H1 (cell line): ENCODE data around the gene METTL9. TPM values are rescaled to one million over a fixed set of nuclear protein-coding genes. Genes with fewer than 3 reads are reported as not detected.
"Not testable (repeated sequence)": the region's sequence is repeated elsewhere in the genome, so short reads cannot be mapped to it uniquely, and the experiment has no call there.

ENCODE experiments used
- CTCF ChIA-PET: fragments of 300-600 bp; sonication (Branson Sonifier 250); formaldehyde crosslinking; loops from one replicate; lab custom pipeline; 2021; ENCODE audit not compliant: partially characterized antibody; lab: Charles Lee
- POLR2A ChIA-PET: fragments of 300-600 bp; sonication (Branson Sonifier 250); formaldehyde crosslinking; loops from one replicate; lab custom pipeline; 2021; ENCODE audit warnings: inconsistent platforms; ENCODE audit not compliant: partially characterized antibody; lab: Charles Lee
- DNase-seq, 2 experiments: peaks; one replicate each; pipeline versions ENCODE4 v3.0.0 to v3.0.0-alpha.2; 2010 to 2022; ENCODE audit warnings: low spot score in 2 of 2, low read depth in 1 of 2, mixed read lengths in 1 of 2
- FAIRE-seq: peaks from 2 replicates; lab custom pipeline; 2011; peaks lifted over from hg19 to GRCh38; lab: Jason Lieb, UNC
- H2AFZ ChIP-seq: 2 replicates; pipeline ENCODE4 v1.8.1; 2012; ENCODE audit warnings: low read length, inconsistent platforms
- H2AK5ac ChIP-seq: 2 replicates; pipeline ENCODE4 v1.6.1; 2013; ENCODE audit warnings: low read depth, low read length
- H2BK120ac ChIP-seq: replicated peaks from 2 replicates; pipeline ENCODE3; 2013; ENCODE audit warnings: low read depth, low read length, inconsistent platforms
- H2BK12ac ChIP-seq: 2 replicates; pipeline ENCODE4 v1.6.1; 2013; ENCODE audit warnings: low read depth, low read length
- H2BK15ac ChIP-seq: 2 replicates; pipeline ENCODE4 v1.6.1; 2013; ENCODE audit warnings: low read length
- H2BK20ac ChIP-seq: 2 replicates; pipeline ENCODE4 v1.6.1; 2013; ENCODE audit warnings: low read length
- H2BK5ac ChIP-seq: 2 replicates; pipeline ENCODE4 v1.6.1; 2013; ENCODE audit warnings: low read depth, low read length
- H3K14ac ChIP-seq: 2 replicates; pipeline ENCODE4 v1.6.1; 2013; ENCODE audit warnings: inconsistent platforms; ENCODE audit not compliant: insufficient read length
- H3K18ac ChIP-seq: 2 replicates; pipeline ENCODE4 v1.6.1; 2013; ENCODE audit warnings: low read length; ENCODE audit errors: extremely low read depth
- H3K23ac ChIP-seq: 2 replicates; pipeline ENCODE4 v1.6.1; 2013; ENCODE audit warnings: inconsistent platforms; ENCODE audit not compliant: insufficient read length
- H3K23me2 ChIP-seq: 2 replicates; pipeline ENCODE4 v1.6.1; 2013; ENCODE audit warnings: low read depth, low read length
- H3K27ac ChIP-seq: 2 replicates; pipeline ENCODE4 v1.6.1; 2011; ENCODE audit warnings: low read depth, low read length, inconsistent platforms
- H3K27me3 ChIP-seq, 4 experiments: replicated peaks in 1 of 4; 1 replicate in 1 of 4; 2 replicates in 3 of 4; pipeline versions ENCODE4 v1.6.1 to v1.8.1; 2011 to 2013; ENCODE audit warnings: low read length in 3 of 4, mild to moderate bottlenecking in 3 of 4, inconsistent platforms in 2 of 4, mixed read lengths in 2 of 4, moderate library complexity in 1 of 4; ENCODE audit not compliant: control insufficient read depth in 3 of 4, insufficient read depth in 3 of 4; ENCODE audit errors: extremely low read depth in 1 of 4
- H3K36me3 ChIP-seq, 4 experiments: 2 replicates each; pipeline versions ENCODE4 v1.6.1 to v1.8.1; 2011 to 2013; ENCODE audit warnings: mild to moderate bottlenecking in 4 of 4, low read length in 3 of 4, moderate library complexity in 2 of 4, control low read depth in 1 of 4, inconsistent platforms in 1 of 4; ENCODE audit not compliant: insufficient read depth in 4 of 4, control insufficient read depth in 2 of 4
- H3K4ac ChIP-seq: replicated peaks from 2 replicates; pipeline ENCODE3; 2013; ENCODE audit warnings: low read length, low read depth, mixed read lengths, inconsistent platforms; ENCODE audit not compliant: insufficient read length
- H3K4me1 ChIP-seq, 4 experiments: replicated peaks in 1 of 4; 1 replicate in 1 of 4; 2 replicates in 3 of 4; pipeline versions ENCODE4 v1.6.1 to v1.8.1; 2011 to 2013; ENCODE audit warnings: low read length in 3 of 4, inconsistent platforms in 2 of 4, mixed read lengths in 1 of 4; ENCODE audit not compliant: insufficient read depth in 4 of 4, control insufficient read depth in 3 of 4
- H3K4me2 ChIP-seq, 2 experiments: 2 replicates each; pipeline versions ENCODE4 v1.6.1 to v1.8.1; 2011 to 2013; ENCODE audit warnings: low read depth in 2 of 2, low read length in 2 of 2, control low read depth in 1 of 2, inconsistent platforms in 1 of 2, mild to moderate bottlenecking in 1 of 2; ENCODE audit not compliant: insufficient read depth in 1 of 2
- H3K4me3 ChIP-seq, 4 experiments: fragments of 200-600, 300-600 bp in 1 of 4; sonication (generic), shearing (Covaris generic), sonication (Bioruptor Twin) in 1 of 4; 2 replicates each; pipeline versions ENCODE4 v1.5.1 to v1.8.1; 2011 to 2016; ENCODE audit warnings: low read length in 4 of 4, low read depth in 3 of 4, control low read depth in 2 of 4, inconsistent platforms in 2 of 4, mild to moderate bottlenecking in 2 of 4, mixed read lengths in 1 of 4, moderate library complexity in 1 of 4; ENCODE audit not compliant: insufficient read depth in 2 of 4; ENCODE audit errors: extremely low read depth in 1 of 4
- H3K56ac ChIP-seq: replicated peaks from 2 replicates; pipeline ENCODE3; 2013; ENCODE audit warnings: low read depth, mild to moderate bottlenecking, mixed read lengths, low read length, inconsistent platforms; ENCODE audit not compliant: insufficient read length
- H3K79me1 ChIP-seq: 2 replicates; pipeline ENCODE4 v1.6.1; 2013; ENCODE audit warnings: low read depth, low read length, control low read depth
- H3K79me2 ChIP-seq, 2 experiments: 2 replicates each; pipeline versions ENCODE4 v1.6.1 to v1.8.1; 2012 to 2013; ENCODE audit warnings: low read length in 2 of 2, mild to moderate bottlenecking in 2 of 2, inconsistent platforms in 1 of 2; ENCODE audit not compliant: insufficient read depth in 2 of 2, control insufficient read depth in 1 of 2
- H3K9ac ChIP-seq, 4 experiments: replicated peaks in 1 of 4; 1 replicate in 1 of 4; 2 replicates in 3 of 4; pipeline versions ENCODE4 v1.6.1 to v1.8.1; 2011 to 2013; ENCODE audit warnings: low read depth in 3 of 4, low read length in 3 of 4, control low read depth in 2 of 4, mild to moderate bottlenecking in 2 of 4, moderate library complexity in 2 of 4, inconsistent platforms in 1 of 4; ENCODE audit errors: extremely low read depth in 1 of 4
- H3K9me3 ChIP-seq, 2 experiments: 2 replicates each; pipeline versions ENCODE4 v1.6.1 to v1.8.1; 2012 to 2013; ENCODE audit warnings: mild to moderate bottlenecking in 2 of 2, moderate library complexity in 2 of 2, control low read depth in 1 of 2, inconsistent platforms in 1 of 2, low read depth in 1 of 2, low read length in 1 of 2, mixed read lengths in 1 of 2; ENCODE audit not compliant: insufficient read depth in 2 of 2
- H4K20me1 ChIP-seq, 2 experiments: replicated peaks in 1 of 2; 2 replicates each; pipeline versions ENCODE3 to v1.8.1; 2011 to 2013; ENCODE audit warnings: inconsistent platforms in 2 of 2, low read length in 2 of 2, mild to moderate bottlenecking in 1 of 2; ENCODE audit not compliant: insufficient read depth in 2 of 2, control insufficient read depth in 1 of 2
- H4K5ac ChIP-seq: 2 replicates; pipeline ENCODE4 v1.6.1; 2013; ENCODE audit warnings: low read length, low read depth, mixed read lengths, inconsistent platforms; ENCODE audit not compliant: insufficient read length
- H4K8ac ChIP-seq: 2 replicates; pipeline ENCODE4 v1.8.0; 2013; ENCODE audit warnings: mild to moderate bottlenecking, moderate library complexity, low read length, inconsistent platforms; ENCODE audit not compliant: insufficient read depth; ENCODE audit errors: extremely low read depth
- H4K91ac ChIP-seq: replicated peaks from 2 replicates; pipeline ENCODE3; 2013; ENCODE audit warnings: low read length, mixed read lengths, inconsistent platforms; ENCODE audit not compliant: insufficient read length
- WGBS, 2 experiments: shearing (Covaris generic) in 1 of 2; methylation state at CpG; one replicate each; pipeline versions ENCODE4 v1.1.6 to v1.1.7; 2013 to 2015; ENCODE audit warnings: low lambda C conversion rate in 2 of 2, mixed read lengths in 2 of 2, inconsistent platforms in 1 of 2, low coverage in 1 of 2, missing lambda C conversion rate in 1 of 2; ENCODE audit not compliant: insufficient replicate concordance in 2 of 2, insufficient coverage in 1 of 2, insufficient read length in 1 of 2; ENCODE audit errors: extremely low coverage in 1 of 2, missing lambda C conversion rate in 1 of 2; 5-methylcytosine and 5-hydroxymethylcytosine counted together
- polyA plus RNA-seq, 7 experiments: library from polyadenylated mRNA; depleted of rRNA in 3 of 7; stranded (reverse) in 5 of 7; unstranded in 2 of 7; fragments of >200 nt in 5 of 7; fragments of 200-250 nt in 2 of 7; gene quantifications; 1 replicate in 5 of 7; 2 replicates in 1 of 7; 4 replicates in 1 of 7; pipeline versions ENCODE4 v1.2.1 to v1.2.3, GENCODE V29; 2011 to 2013; ENCODE audit warnings: missing spikeins in 2 of 7, mixed read lengths in 2 of 7
- total RNA-seq: library from RNA; stranded (reverse); fragmentation: NEBNext Ultra II Directional; extraction: Animal tissue kit (Norgen Biotek cat#: 25700); gene quantifications from 2 replicates; pipeline ENCODE4 v1.2.1, GENCODE V29; 2021

METTL9 gene
- total and polyA plus RNA-seq, 2 of the 8 experiments (the other 6 are each of a cell fraction or from before 2014, with no cell fraction given): 45.4 to 112 TPM

DNA sequence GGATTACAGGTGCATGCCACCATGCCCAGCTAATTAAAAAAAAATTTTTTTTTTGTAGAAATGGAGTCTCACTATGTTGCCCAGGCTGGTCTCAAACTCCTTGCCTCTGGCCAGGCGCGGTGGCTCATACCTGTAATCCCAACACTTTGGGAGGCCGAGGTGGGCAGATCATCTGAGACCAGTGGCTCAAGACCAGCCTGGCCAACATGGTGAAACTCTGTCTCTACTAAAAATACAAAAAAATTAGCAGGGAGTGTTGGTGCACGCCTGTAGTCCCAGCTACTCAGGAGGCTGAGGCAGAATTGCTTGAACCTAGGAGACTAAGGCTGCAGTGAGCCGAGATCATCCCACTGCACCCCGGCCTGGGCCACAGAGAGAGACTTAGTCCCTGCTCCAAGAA, 19.2 kb upstream of the METTL9 start:
- H4K8ac ChIP-seq, H3K4me3 ChIP-seq, H2AK5ac ChIP-seq, H3K79me2 ChIP-seq, H3K9ac ChIP-seq, H4K20me1 ChIP-seq, FAIRE-seq, H2BK120ac ChIP-seq, H4K91ac ChIP-seq, H3K56ac ChIP-seq, H3K18ac ChIP-seq, H2BK5ac ChIP-seq, H3K4me1 ChIP-seq, H3K9me3 ChIP-seq, H2BK15ac ChIP-seq, H3K36me3 ChIP-seq, H3K14ac ChIP-seq, H3K23ac ChIP-seq, POLR2A ChIA-PET, H3K79me1 ChIP-seq, H3K4me2 ChIP-seq, DNase-seq, H2BK20ac ChIP-seq, H4K5ac ChIP-seq, H2AFZ ChIP-seq, H3K27ac ChIP-seq, H3K4ac ChIP-seq, H3K23me2 ChIP-seq, H3K27me3 ChIP-seq: not testable (repeated sequence)
- CTCF ChIA-PET: interaction anchor here (0.7 to 4.0 kb wide), 4 partner anchors 11 to 129 kb away, joined by 3 to 14 read pairs (median 3); no protein-coding TSS in a partner anchor
- H2BK12ac ChIP-seq: 0 out of 2 replicates have a peak overlapping the region, but pooled peaks have one; percentile 9
- 93% methylated on average over 6 of the region's 6 CpGs; no CpG with 5 or more reads in 1 of the 2 experiments for WGBS, 2 experiments
